CD4-positive, alpha-beta T cell treated with Interleukin-12 subunit alpha and Interleukin-12 subunit beta, for 1 hour (primary cell): ENCODE measurements around the gene NRG2.
A peak's percentile ranks its signal among the peaks of the same experiment; 100 is the strongest.

Experiments used
- DNase-seq: peaks from one replicate; pipeline ENCODE4 v3.0.0-alpha.2; 2020

Gene NRG2

GRCh38 chr5:140042643-140043507, at the start of gene NRG2:
TSS of gene NRG2 (minus strand) at chr5:140043299.
- peak; percentile 50 for DNase-seq

GRCh38 chr5:140090251-140090650, 47.2 kb upstream of the NRG2 start:
- DNase-seq, result no peak

GRCh38 chr5:140084541-140084940, 41.4 kb upstream of the NRG2 start:
- no peak for DNase-seq

- DNase-seq, result no peak
These were observed 40.6 kb upstream of the NRG2 start for GRCh38 chr5:140083650-140084049.

GRCh38 chr5:140083120-140083519, 40.0 kb upstream of the NRG2 start:
- no peak for DNase-seq

- no peak for DNase-seq
These were observed 33.7 kb upstream of the NRG2 start for GRCh38 chr5:140076788-140077187.

GRCh38 chr5:140076142-140076541, 33.0 kb upstream of the NRG2 start:
- no peak for DNase-seq

GRCh38 chr5:140075371-140075770, 32.3 kb upstream of the NRG2 start:
- DNase-seq, result no peak

GRCh38 chr5:140073296-140073695, 30.2 kb upstream of the NRG2 start:
- DNase-seq, result peak; percentile 57

GRCh38 chr5:140072812-140073211, 29.7 kb upstream of the NRG2 start:
- DNase-seq, result no peak

GRCh38 chr5:140060816-140061215, 17.7 kb upstream of the NRG2 start:
- no peak for DNase-seq

GRCh38 chr5:140058212-140058932, 15.3 kb upstream of the NRG2 start:
- DNase-seq, result no peak

- no peak for DNase-seq
These were observed 13.8 kb upstream of the NRG2 start for GRCh38 chr5:140056880-140057279.

GRCh38 chr5:140055152-140055551, 12.1 kb upstream of the NRG2 start:
- no peak for DNase-seq

GRCh38 chr5:140054086-140054689, 11.1 kb upstream of the NRG2 start:
- DNase-seq, result no peak

GRCh38 chr5:140051950-140052349, 8.9 kb upstream of the NRG2 start:
- DNase-seq, result no peak

GRCh38 chr5:140049713-140050112, 6.6 kb upstream of the NRG2 start:
- DNase-seq, result no peak

GRCh38 chr5:140049205-140049604, 6.1 kb upstream of the NRG2 start:
- no peak for DNase-seq

GRCh38 chr5:140044041-140044440, 942 bp upstream of the NRG2 start:
- no peak for DNase-seq

- DNase-seq, result no peak
These were observed 391 bp upstream of the NRG2 start for GRCh38 chr5:140043508-140043872.

GRCh38 chr5:140042393-140042642, 781 bp downstream of the NRG2 start:
- no peak for DNase-seq

- no peak for DNase-seq
These were observed 1.4 kb downstream of the NRG2 start for GRCh38 chr5:140041492-140042392.

GRCh38 chr5:140041099-140041491, 2.0 kb downstream of the NRG2 start:
- DNase-seq, result no peak
